ENCODE measurements around the gene LMAN2.
"Not testable (repeated sequence)": the region's sequence is repeated elsewhere in the genome, so short reads cannot be mapped to it uniquely, and the experiment has no call there.

Gene LMAN2

DNA sequence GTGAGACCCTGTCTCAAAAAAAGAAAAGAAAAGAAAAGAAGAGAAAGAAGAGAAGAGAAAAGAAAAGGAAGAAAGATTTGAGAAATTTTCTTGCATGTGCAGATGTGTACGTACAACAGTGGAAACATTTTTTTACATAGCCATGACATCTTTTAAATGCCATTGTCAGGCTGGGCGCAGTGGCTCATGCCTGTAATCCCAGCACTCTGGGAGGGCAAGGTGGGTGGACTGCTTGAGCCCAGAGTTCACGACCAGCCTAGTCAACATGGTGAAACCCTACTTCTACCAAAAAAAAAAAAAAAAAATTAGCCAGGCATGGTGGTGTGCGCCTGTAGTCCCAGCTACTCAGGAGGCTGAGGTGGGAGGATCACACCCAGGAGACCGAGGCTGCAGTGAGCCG, 6.6 kb downstream of the LMAN2 start:
- H3K9me3 Mint-ChIP-seq: no peaks in the 10 kb centered on the region
- H3K4me1 Mint-ChIP-seq: peaks cover 16% of the 10 kb centered on the region
- no peak overlapping the region for H3K4me3 Mint-ChIP-seq

DNA sequence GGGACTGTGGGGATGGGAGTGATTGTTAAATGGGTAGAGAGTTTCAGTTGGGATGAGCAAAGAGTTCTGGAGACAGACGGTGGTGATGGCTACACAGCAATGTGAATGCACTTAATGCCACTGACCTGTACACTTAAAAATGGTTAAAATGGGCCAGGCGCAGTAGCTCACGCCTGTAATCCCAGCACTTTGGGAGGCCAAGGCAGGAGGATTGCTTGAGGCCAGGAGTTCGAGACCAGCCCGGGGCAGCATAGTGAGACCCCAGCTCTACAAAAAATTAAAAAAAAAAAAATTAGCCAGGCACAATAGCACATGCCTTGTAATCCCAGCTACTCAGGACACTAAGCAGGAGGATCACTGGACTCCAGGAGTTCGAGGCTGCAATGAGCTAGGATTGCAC, 7.7 kb downstream of the LMAN2 start:
- H3K27ac Mint-ChIP-seq: no peak overlapping the region
- H3K36me3 Mint-ChIP-seq (ENCODE audit: low read depth): peaks cover 35% of the 10 kb centered on the region
- TF ChIP-seq, protein P1, sequence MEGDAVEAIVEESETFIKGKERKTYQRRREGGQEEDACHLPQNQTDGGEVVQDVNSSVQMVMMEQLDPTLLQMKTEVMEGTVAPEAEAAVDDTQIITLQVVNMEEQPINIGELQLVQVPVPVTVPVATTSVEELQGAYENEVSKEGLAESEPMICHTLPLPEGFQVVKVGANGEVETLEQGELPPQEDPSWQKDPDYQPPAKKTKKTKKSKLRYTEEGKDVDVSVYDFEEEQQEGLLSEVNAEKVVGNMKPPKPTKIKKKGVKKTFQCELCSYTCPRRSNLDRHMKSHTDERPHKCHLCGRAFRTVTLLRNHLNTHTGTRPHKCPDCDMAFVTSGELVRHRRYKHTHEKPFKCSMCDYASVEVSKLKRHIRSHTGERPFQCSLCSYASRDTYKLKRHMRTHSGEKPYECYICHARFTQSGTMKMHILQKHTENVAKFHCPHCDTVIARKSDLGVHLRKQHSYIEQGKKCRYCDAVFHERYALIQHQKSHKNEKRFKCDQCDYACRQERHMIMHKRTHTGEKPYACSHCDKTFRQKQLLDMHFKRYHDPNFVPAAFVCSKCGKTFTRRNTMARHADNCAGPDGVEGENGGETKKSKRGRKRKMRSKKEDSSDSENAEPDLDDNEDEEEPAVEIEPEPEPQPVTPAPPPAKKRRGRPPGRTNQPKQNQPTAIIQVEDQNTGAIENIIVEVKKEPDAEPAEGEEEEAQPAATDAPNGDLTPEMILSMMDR (IDR thresholded peaks at IDR 0.05; ENCODE audit: unreplicated experiment in 3 of 3): no peak

More for the DNA sequence above, 6.6 kb downstream of the LMAN2 start:
- TF ChIP-seq, protein P1 (IDR thresholded peaks at IDR 0.05; ENCODE audit: unreplicated experiment in 3 of 3): no peak
- peaks cover 29% of the 10 kb centered on the region for H3K36me3 Mint-ChIP-seq (ENCODE audit: low read depth)
- peaks cover 3% of the 10 kb centered on the region for H3K27me3 Mint-ChIP-seq (ENCODE audit: low read depth)
- H3K27ac Mint-ChIP-seq: no peak overlapping the region

DNA sequence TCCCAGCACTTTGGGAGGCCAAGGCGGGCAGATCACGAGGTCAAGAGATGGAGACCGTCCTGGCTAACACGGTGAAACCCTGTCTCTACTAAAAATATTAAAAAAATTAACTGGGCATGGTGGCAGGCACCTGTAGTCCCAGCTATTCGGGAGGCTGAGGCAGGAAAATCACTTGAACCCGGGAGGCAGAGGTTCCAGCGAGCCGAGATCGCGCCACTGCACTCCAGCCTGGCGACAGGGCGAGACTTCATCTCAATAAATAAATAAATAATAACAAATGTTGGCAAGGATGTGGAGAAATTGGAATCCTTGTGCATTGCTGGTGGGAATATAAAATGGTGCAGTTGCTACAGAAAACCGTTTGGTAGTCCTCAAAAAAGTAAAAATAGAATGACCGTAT, 8.5 kb downstream of the LMAN2 start:
- peaks cover 35% of the 10 kb centered on the region for H3K36me3 Mint-ChIP-seq (ENCODE audit: low read depth)
- not testable (repeated sequence) for H3K27me3 Mint-ChIP-seq (ENCODE audit: low read depth); H3K9me3 Mint-ChIP-seq; H3K4me3 Mint-ChIP-seq; H3K27ac Mint-ChIP-seq; H3K4me1 Mint-ChIP-seq

More for the DNA sequence above, 7.7 kb downstream of the LMAN2 start:
- no peak overlapping the region for H3K4me3 Mint-ChIP-seq
- no peaks in the 10 kb centered on the region for H3K9me3 Mint-ChIP-seq
- H3K4me1 Mint-ChIP-seq: peaks cover 6% of the 10 kb centered on the region
- no peaks in the 10 kb centered on the region for H3K27me3 Mint-ChIP-seq (ENCODE audit: low read depth)

DNA sequence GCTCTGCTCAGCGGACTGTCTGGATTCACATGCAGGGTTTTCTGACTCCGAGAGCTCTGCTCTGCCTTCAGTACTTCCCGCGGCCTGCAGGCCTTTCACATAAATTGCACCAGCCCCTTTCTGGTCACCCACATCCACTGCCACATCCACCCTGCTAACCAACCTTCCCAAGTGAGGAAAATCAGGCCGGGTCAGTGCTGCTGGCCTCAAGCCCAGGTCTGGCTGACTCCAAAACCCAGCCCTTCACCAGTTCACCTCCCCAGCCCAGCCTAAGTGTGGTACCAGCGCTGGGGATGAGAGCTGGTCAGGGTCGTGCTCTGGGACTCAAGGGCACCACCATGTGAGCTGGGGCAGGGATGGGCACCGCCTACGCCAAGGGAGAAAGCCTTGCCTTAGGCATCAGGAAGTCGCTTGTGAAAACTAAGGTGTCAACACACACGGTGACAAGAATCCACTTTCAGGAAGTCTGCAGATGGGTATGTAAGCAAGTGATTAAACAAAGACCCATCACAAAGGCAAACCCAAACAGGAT, 12.3 kb downstream of the LMAN2 start:
- H3K27ac Mint-ChIP-seq: no peak overlapping the region
- no peaks in the 10 kb centered on the region for H3K4me1 Mint-ChIP-seq
- no peak overlapping the region for H3K4me3 Mint-ChIP-seq
- TF ChIP-seq, protein P1 (IDR thresholded peaks at IDR 0.05; ENCODE audit: unreplicated experiment in 3 of 3): no peak
- no peaks in the 10 kb centered on the region for H3K27me3 Mint-ChIP-seq (ENCODE audit: low read depth)
- no peaks in the 10 kb centered on the region for H3K9me3 Mint-ChIP-seq
- H3K36me3 Mint-ChIP-seq (ENCODE audit: low read depth): peaks cover 40% of the 10 kb centered on the region

DNA sequence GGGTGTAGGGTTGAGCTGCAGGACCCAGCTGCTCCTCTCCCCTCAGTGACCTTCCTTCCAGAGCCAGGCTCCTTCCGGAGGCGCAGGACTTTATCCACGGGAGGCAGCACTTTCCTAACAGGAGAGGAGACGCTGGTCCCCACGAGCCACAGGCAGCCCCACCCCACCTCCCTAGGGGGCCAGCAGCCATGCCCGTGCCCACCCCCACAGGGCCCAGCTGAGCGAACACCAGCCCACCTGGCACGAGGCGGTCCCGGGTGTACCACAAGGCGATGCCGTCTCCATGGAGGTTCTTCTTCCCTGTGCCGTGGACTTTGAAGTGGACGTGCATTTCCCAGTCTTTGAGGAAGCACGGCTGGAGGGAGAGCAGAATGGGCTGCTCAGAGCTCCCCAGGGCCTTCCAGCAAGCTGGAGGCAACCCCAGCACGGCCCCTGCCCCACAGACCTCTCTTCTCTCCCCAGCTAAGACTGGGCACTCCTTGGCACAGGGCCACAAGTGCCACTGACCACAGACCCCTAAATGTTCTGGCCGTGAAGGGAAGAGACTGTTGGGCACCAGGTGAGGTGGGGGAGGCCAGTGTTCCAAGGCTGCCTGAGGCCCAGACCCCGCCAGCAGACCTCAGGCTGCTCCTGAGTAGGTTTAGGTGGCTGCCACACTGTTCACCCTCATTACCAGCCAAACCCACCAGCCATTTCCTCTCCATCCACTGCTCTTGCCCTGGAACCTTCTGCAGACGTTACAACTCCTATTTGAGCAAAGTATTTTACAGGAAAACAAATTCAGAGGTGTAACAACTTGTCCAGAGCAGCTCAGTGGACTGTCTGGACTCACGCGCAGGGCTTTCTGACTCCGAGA, 13.0 kb downstream of the LMAN2 start:
- Mint-ChIP-seq H3K36me3 (ENCODE audit: low read depth) (peaks cover 44% of the 10 kb centered on the region), H3K4me1 (no peaks in the 10 kb centered on the region)

More for the DNA sequence above, 13.0 kb downstream of the LMAN2 start:
- Mint-ChIP-seq H3K9me3 (no peaks in the 10 kb centered on the region), H3K4me3 (no peak overlapping the region), H3K27ac (no peak overlapping the region), H3K27me3 (ENCODE audit: low read depth) (no peaks in the 10 kb centered on the region)
- TF ChIP-seq, protein P1 (IDR thresholded peaks at IDR 0.05; ENCODE audit: unreplicated experiment in 3 of 3): no peak

Data from nephron (organoid).